Subcutaneous adipose tissue (tissue), 4 donors: ENCODE data around the gene CYGB. TPM values are rescaled to one million over a fixed set of nuclear protein-coding genes. Genes with fewer than 3 reads are reported as not detected.

ENCODE experiments used
- CTCF ChIP-seq: fragments of 450-650 bp; IDR thresholded peaks from one replicate; pipeline ENCODE4 v1.5.1; 2016; ENCODE audit warnings: low read depth, mild to moderate bottlenecking, control low read depth, antibody characterized with exemption, moderate library complexity
- total RNA-seq, 4 donors: library from RNA; depleted of rRNA; stranded (reverse); fragments of >200 nt; gene quantifications; one replicate each; pipeline ENCODE4 v1.1.0, GENCODE V29; 2016

Gene CYGB
- total RNA-seq, 4 donors from 2014 or later, result 29.9 to 48.6 (median 40.3) TPM

- TF ChIP-seq CTCF, result no peak
Observed at GRCh38 chr17:76506408-76507345, 30.8 kb downstream of the CYGB start.

- TF ChIP-seq CTCF, result no peak
Observed at GRCh38 chr17:76504117-76504516, 33.4 kb downstream of the CYGB start.

GRCh38 chr17:76502341-76503211 lies 34.9 kb downstream of the CYGB start:
- no peak for TF ChIP-seq CTCF

GRCh38 chr17:76501827-76502307 lies 35.6 kb downstream of the CYGB start:
- no peak for TF ChIP-seq CTCF

GRCh38 chr17:76501018-76501826 lies 36.3 kb downstream of the CYGB start, which contains the start of gene RHBDF2:
Gene RHBDF2, minus strand, starts transcription at chr17:76501423. Its CDS starts 19,899 bp downstream, at chr17:76481524.
- no peak for TF ChIP-seq CTCF

- no peak for TF ChIP-seq CTCF
Observed at GRCh38 chr17:76500747-76501017, 36.8 kb downstream of the CYGB start.
